Astrocyte (in vitro differentiated cells and primary cell): ENCODE measurements around the gene HOXD1. TPM values are rescaled to one million over a fixed set of nuclear protein-coding genes. Genes with fewer than 3 reads are reported as not detected.

Source experiments
- DNase-seq: peaks from one replicate; pipeline ENCODE4 v3.0.0-alpha.2; 2010; ENCODE audit warnings: low read depth
- FAIRE-seq: peaks from 2 replicates; lab custom pipeline; 2011; peaks lifted over from hg19 to GRCh38; lab: Jason Lieb, UNC
- H2AFZ ChIP-seq: 2 replicates; pipeline ENCODE4 v1.6.0; 2012; ENCODE audit warnings: low read depth, low read length, inconsistent platforms
- H3K27ac ChIP-seq: 2 replicates; pipeline ENCODE4 v1.5.1; 2011; ENCODE audit warnings: low read depth, low read length, inconsistent platforms
- H3K27me3 ChIP-seq: 2 replicates; pipeline ENCODE4 v1.6.0; 2011; ENCODE audit warnings: low read length, inconsistent platforms; ENCODE audit not compliant: insufficient read depth
- H3K36me3 ChIP-seq: 2 replicates; pipeline ENCODE4 v1.5.1; 2011; ENCODE audit warnings: low read length, inconsistent platforms; ENCODE audit not compliant: insufficient read depth
- H3K4me1 ChIP-seq: 2 replicates; pipeline ENCODE4 v1.5.1; 2011; ENCODE audit warnings: low read length, inconsistent platforms; ENCODE audit not compliant: insufficient read depth
- H3K4me2 ChIP-seq: 2 replicates; pipeline ENCODE4 v1.6.0; 2012; ENCODE audit warnings: low read length, inconsistent platforms
- H3K4me3 ChIP-seq: 2 replicates; pipeline ENCODE4 v1.5.1; 2011; ENCODE audit warnings: low read depth, mild to moderate bottlenecking, low read length, inconsistent platforms; ENCODE audit not compliant: insufficient read depth
- H3K79me2 ChIP-seq: 2 replicates; pipeline ENCODE4 v1.6.0; 2012; ENCODE audit warnings: mild to moderate bottlenecking, low read length, inconsistent platforms; ENCODE audit not compliant: insufficient read depth
- H3K9ac ChIP-seq: 2 replicates; pipeline ENCODE4 v1.6.0; 2012; ENCODE audit warnings: mild to moderate bottlenecking, low read length, inconsistent platforms
- H3K9me3 ChIP-seq: 2 replicates; pipeline ENCODE4 v1.5.1; 2012; ENCODE audit warnings: low read depth, mild to moderate bottlenecking, low read length, inconsistent platforms; ENCODE audit not compliant: insufficient read depth
- H4K20me1 ChIP-seq: 2 replicates; pipeline ENCODE4 v1.6.0; 2012; ENCODE audit warnings: low read length, inconsistent platforms; ENCODE audit not compliant: insufficient read depth
- H3K27ac Mint-ChIP-seq: one replicate; pipeline ENCODE4 v1.8.0; 2021; ENCODE audit warnings: mild to moderate bottlenecking, mixed read lengths; ENCODE audit not compliant: unreplicated experiment
- H3K27me3 Mint-ChIP-seq: one replicate; pipeline ENCODE4 v1.8.0; 2021; ENCODE audit warnings: low read depth, mixed read lengths; ENCODE audit not compliant: unreplicated experiment
- H3K36me3 Mint-ChIP-seq: one replicate; pipeline ENCODE4 v1.8.0; 2021; ENCODE audit warnings: low read depth, mixed read lengths; ENCODE audit not compliant: unreplicated experiment
- H3K4me1 Mint-ChIP-seq: one replicate; pipeline ENCODE4 v1.8.0; 2021; ENCODE audit warnings: low read depth, mixed read lengths; ENCODE audit not compliant: unreplicated experiment
- H3K4me3 Mint-ChIP-seq: one replicate; pipeline ENCODE4 v1.8.0; 2021; ENCODE audit warnings: mild to moderate bottlenecking, moderate library complexity, mixed read lengths; ENCODE audit not compliant: unreplicated experiment
- H3K9me3 Mint-ChIP-seq: one replicate; pipeline ENCODE4 v1.8.0; 2021; ENCODE audit warnings: mild to moderate bottlenecking, mixed read lengths; ENCODE audit not compliant: unreplicated experiment
- CTCF ChIP-seq: IDR thresholded peaks from 2 replicates; pipeline ENCODE4 v1.5.1; 2011; ENCODE audit warnings: low read depth, mild to moderate bottlenecking, inconsistent platforms, low read length, moderate library complexity; ENCODE audit not compliant: insufficient read depth
- EZH2 ChIP-seq: IDR thresholded peaks from 2 replicates; pipeline ENCODE4 v1.6.1; 2012; ENCODE audit warnings: mild to moderate bottlenecking, low read length, inconsistent platforms; ENCODE audit not compliant: insufficient read depth
- total RNA-seq: library from RNA; stranded (reverse); gene quantifications from 2 replicates; pipeline ENCODE4 v1.2.1, GENCODE V29; 2021

The HOXD1 gene
- total RNA-seq, 1 donor from 2014 or later = not detected

- TF ChIP-seq EZH2 = no peak
- no peak for TF ChIP-seq CTCF
- Mint-ChIP-seq H3K27me3 (peaks cover 91% of the 10 kb centered on the region), H3K27ac (no peak overlapping the region), H3K4me3 (peak overlapping the region; percentile 75), H3K36me3 (peaks cover 2% of the 10 kb centered on the region), H3K4me1 (no peaks in the 10 kb centered on the region), H3K9me3 (peaks cover 43% of the 10 kb centered on the region)
- Histone ChIP-seq H3K27me3 (peaks cover 81% of the 10 kb centered on the region), H2AFZ (peak overlapping the region; percentile 66), H3K4me1 (peaks cover 8% of the 10 kb centered on the region), H3K9ac (peak overlapping the region; percentile 26), H3K9me3 (peaks cover 6% of the 10 kb centered on the region), H3K4me2 (peak overlapping the region; percentile 78), H3K4me3 (peak overlapping the region; percentile 45), H3K27ac (no peak overlapping the region), H3K79me2 (no peaks in the 10 kb centered on the region), H3K36me3 (no peaks in the 10 kb centered on the region), H4K20me1 (no peaks in the 10 kb centered on the region)
- FAIRE-seq (no peak), DNase-seq (no peak)
These were observed 48.6 kb upstream of the HOXD1 start for GRCh38 chr2:176139661-176140512.

GRCh38 chr2:176140513-176141317 is 47.8 kb upstream of the HOXD1 start:
- Histone ChIP-seq H3K36me3 (no peaks in the 10 kb centered on the region), H3K9me3 (peaks cover 6% of the 10 kb centered on the region), H3K79me2 (no peaks in the 10 kb centered on the region), H2AFZ (peak overlapping the region; percentile 66), H3K4me3 (peak overlapping the region; percentile 45), H3K27me3 (peaks cover 79% of the 10 kb centered on the region), H3K4me1 (peaks cover 8% of the 10 kb centered on the region), H4K20me1 (no peaks in the 10 kb centered on the region), H3K4me2 (peak overlapping the region; percentile 78), H3K9ac (peak overlapping the region; percentile 26), H3K27ac (no peak overlapping the region)
- Mint-ChIP-seq H3K4me3 (peak overlapping the region; percentile 72), H3K9me3 (peaks cover 39% of the 10 kb centered on the region), H3K27ac (peak overlapping the region; percentile 66), H3K36me3 (peaks cover 2% of the 10 kb centered on the region), H3K27me3 (peaks cover 91% of the 10 kb centered on the region), H3K4me1 (no peaks in the 10 kb centered on the region)
- TF ChIP-seq EZH2 = peak; percentile 16
- peak; percentile 42 for TF ChIP-seq CTCF
- FAIRE-seq = no peak
- DNase-seq = no peak
